ENCODE data around the gene LSM10. TPM values are rescaled to one million over a fixed set of nuclear protein-coding genes. Genes with fewer than 3 reads are reported as not detected.

Gene LSM10
- total RNA-seq, 1 donor from 2014 or later, result 62.7 TPM

DNA sequence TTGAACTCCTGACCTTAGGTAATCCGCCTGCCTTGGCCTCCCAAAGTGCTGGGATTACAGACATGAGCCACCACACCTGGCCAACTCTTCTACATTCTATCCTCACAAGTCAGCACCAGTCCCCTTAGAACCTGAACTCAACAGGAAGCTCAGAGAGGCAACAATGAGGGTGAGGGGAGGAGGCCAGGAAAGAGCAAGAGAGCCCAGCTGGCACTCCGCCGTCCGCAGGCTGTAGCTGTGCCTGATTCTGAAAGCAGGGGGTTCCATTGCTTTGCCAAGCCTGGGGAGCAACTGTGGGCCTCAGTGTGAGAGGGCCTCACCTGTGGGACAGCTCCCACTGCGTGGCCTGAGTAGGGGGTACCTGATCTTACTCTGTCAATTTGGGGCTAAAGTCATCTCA lies 30.6 kb downstream of the LSM10 start:
- ATAC-seq (ENCODE audit: low read depth), result no peak
- intact Hi-C loops (cut with micrococcal nuclease), result no loop called here
- H3K4me1 Mint-ChIP-seq, result peaks cover 62% of the 10 kb centered on the region
- TF ChIP-seq, protein P1, sequence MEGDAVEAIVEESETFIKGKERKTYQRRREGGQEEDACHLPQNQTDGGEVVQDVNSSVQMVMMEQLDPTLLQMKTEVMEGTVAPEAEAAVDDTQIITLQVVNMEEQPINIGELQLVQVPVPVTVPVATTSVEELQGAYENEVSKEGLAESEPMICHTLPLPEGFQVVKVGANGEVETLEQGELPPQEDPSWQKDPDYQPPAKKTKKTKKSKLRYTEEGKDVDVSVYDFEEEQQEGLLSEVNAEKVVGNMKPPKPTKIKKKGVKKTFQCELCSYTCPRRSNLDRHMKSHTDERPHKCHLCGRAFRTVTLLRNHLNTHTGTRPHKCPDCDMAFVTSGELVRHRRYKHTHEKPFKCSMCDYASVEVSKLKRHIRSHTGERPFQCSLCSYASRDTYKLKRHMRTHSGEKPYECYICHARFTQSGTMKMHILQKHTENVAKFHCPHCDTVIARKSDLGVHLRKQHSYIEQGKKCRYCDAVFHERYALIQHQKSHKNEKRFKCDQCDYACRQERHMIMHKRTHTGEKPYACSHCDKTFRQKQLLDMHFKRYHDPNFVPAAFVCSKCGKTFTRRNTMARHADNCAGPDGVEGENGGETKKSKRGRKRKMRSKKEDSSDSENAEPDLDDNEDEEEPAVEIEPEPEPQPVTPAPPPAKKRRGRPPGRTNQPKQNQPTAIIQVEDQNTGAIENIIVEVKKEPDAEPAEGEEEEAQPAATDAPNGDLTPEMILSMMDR (IDR thresholded peaks at IDR 0.05), result no peak
- H3K27me3 Mint-ChIP-seq, result no peaks in the 10 kb centered on the region
- no peaks in the 10 kb centered on the region for H3K9me3 Mint-ChIP-seq
- H3K36me3 Mint-ChIP-seq (ENCODE audit: low read depth), result peaks cover 38% of the 10 kb centered on the region
- ChIA-PET CTCF (interaction anchor here (0.7 to 3.7 kb wide), 8 partner anchors 7 to 55 kb away, joined by 3 to 29 read pairs (median 6); no protein-coding TSS in a partner anchor), POLR2A (interaction anchor here (0.6 to 4.0 kb wide), 2 partner anchors 20 to 130 kb away, joined by 5 to 34 read pairs; no protein-coding TSS in a partner anchor)
- no peak overlapping the region for H3K4me3 Mint-ChIP-seq
- H3K27ac Mint-ChIP-seq, result peak overlapping the region; percentile 66
- DNase-seq, result no peak

DNA sequence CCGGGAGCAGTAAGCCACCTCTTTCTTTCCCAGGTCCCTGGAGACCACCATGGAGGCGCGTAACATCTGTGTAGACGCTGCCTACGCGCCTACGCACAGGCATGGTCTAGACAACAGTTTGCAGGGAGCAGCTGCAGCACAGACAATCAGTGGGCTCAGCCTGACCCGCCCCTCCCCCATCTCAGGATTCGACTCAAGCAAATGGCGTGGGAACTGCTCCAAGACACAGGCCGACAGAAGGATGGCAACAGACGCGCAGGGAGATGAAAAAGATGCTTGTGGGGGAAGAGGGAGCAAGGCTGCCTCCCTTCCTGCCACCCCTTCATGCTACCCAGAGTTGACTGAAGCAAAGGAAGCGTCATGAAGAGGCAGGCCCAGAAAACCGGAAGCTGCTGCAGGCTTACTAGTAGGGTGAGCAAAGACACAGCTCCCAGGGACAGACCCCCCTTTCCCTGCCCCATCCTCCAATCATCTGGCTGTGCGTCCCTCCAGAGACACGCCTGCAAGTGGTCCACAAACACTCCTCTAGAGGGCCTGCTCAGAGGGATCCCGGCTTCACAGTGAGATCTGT lies 31.5 kb downstream of the LSM10 start:
- Mint-ChIP-seq H3K9me3 (no peaks in the 10 kb centered on the region), H3K36me3 (ENCODE audit: low read depth) (peaks cover 47% of the 10 kb centered on the region), H3K4me1 (peaks cover 54% of the 10 kb centered on the region), H3K27me3 (no peaks in the 10 kb centered on the region), H3K4me3 (no peak overlapping the region), H3K27ac (peak overlapping the region; percentile 66)
- CTCF ChIA-PET, result interaction anchor here (1.1 to 3.7 kb wide), 6 partner anchors 17 to 56 kb away, joined by 3 to 29 read pairs (median 4); no protein-coding TSS in a partner anchor
- intact Hi-C loops (cut with micrococcal nuclease), result no loop called here
- ATAC-seq (ENCODE audit: low read depth) (peak; percentile 52), DNase-seq (no peak)
- POLR2A ChIA-PET, result interaction anchor here (0.6 to 4.0 kb wide), 5 partner anchors 19 to 129 kb away, joined by 3 to 34 read pairs (median 5); partner anchors contain the start of genes LSM10 and STK40
- TF ChIP-seq, protein P1 (IDR thresholded peaks at IDR 0.05), result no peak

DNA sequence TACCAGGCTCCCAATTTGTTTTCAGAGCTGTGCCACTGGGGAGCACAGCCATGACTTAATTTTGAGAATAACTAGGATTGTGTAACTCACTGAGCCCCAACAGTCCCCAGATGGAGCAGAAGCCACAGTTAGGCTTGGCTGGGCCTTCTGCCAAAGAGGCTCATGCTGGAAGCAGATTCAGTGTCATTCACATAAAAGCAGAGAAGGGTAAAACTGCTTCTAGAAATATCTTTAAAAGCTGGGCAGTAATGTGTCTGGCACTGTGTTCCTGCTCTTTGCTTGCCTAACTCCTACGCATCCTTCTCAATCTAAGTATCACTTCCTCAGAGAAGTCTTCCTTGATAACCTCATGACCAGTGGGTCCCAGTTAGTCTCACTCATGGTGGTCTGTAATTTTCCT lies 32.3 kb downstream of the LSM10 start:
- ChIA-PET POLR2A (interaction anchor here (0.6 to 2.9 kb wide), 2 partner anchors 32 to 264 kb away, joined by 3 to 9 read pairs; partner anchors contain the start of gene LSM10), CTCF (interaction anchor here (1.2 kb wide), 1 partner anchor 20 kb away, joined by 3 read pairs; no protein-coding TSS in a partner anchor)
- ATAC-seq (ENCODE audit: low read depth) (no peak), DNase-seq (no peak)
- Mint-ChIP-seq H3K27ac (peak overlapping the region; percentile 66), H3K36me3 (ENCODE audit: low read depth) (peaks cover 54% of the 10 kb centered on the region), H3K9me3 (no peaks in the 10 kb centered on the region), H3K27me3 (no peaks in the 10 kb centered on the region), H3K4me3 (no peak overlapping the region), H3K4me1 (peaks cover 48% of the 10 kb centered on the region)
- intact Hi-C loops (cut with micrococcal nuclease), result no loop called here
- TF ChIP-seq, protein P1 (IDR thresholded peaks at IDR 0.05), result no peak

DNA sequence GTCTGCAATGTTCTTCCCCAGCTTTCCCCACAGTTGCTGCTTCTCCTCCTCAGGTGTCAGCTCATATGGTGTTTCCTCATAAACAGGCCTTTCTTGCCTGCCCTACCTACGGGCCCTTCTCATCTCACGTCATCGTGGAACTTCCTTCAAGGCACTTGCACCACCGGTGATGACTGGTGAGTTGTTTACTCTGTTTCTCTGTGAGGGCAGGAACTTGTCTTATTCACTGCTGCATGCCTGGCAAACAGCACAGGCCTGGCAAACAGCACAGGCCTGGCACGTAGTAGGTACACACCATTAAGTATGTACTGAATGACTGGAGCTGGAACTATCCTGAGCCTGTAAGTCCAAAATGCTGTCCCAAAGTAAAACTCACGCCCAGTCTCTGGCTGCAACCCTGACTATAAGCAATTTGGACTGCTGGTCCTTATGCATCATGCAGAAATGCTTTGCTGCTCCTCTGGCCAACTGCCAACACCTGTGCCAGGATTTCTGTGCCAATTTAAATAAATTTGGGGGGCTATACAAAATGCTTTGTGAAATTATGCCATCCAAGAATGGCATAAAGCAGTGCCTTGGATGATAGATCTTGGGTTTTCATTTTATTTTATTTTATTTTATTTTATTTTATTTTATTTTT lies 37.7 kb downstream of the LSM10 start:
- Mint-ChIP-seq H3K36me3 (ENCODE audit: low read depth) (peaks cover 77% of the 10 kb centered on the region), H3K9me3 (no peaks in the 10 kb centered on the region), H3K4me1 (peaks cover 21% of the 10 kb centered on the region), H3K27me3 (no peaks in the 10 kb centered on the region), H3K4me3 (peak overlapping the region; percentile 63), H3K27ac (peak overlapping the region; percentile 90)
- peak; percentile 68 for ATAC-seq (ENCODE audit: low read depth)
- CTCF ChIA-PET, result interaction anchor here (0.7 to 2.3 kb wide), 3 partner anchors 8 to 210 kb away, joined by 3 to 11 read pairs (median 5); partner anchors contain the start of gene TRAPPC3
- intact Hi-C loops (cut with micrococcal nuclease), result no loop called here
- TF ChIP-seq, protein P1 (IDR thresholded peaks at IDR 0.05), result no peak
- no peak for DNase-seq
- POLR2A ChIA-PET, result interaction anchor here (0.6 to 2.2 kb wide), 5 partner anchors 9 to 212 kb away, joined by 4 to 9 read pairs (median 4); partner anchors contain the start of genes LSM10 and STK40

DNA sequence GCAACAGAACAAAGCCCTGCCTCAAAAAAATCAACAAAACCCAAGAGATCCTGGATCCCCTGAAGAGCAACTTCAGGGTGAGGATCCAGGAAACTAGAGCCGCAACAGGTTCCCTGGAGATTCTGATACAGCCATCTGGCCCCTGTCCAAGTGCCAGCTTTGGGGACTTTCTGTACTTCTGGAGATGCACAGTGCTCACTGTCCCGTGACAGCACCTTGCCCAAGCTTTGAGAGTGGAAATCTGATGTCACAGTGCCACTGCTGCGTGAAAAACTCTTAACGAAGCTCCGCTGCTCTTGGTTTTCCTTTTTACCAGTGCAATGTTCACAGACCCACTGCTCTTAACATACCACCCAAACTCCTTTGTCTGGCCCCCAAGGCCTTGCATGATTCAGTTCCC lies 38.3 kb downstream of the LSM10 start:
- CTCF ChIA-PET, result interaction anchor here (0.7 to 2.3 kb wide), 3 partner anchors 9 to 210 kb away, joined by 3 to 11 read pairs (median 5); partner anchors contain the start of gene TRAPPC3
- Mint-ChIP-seq H3K4me1 (peaks cover 20% of the 10 kb centered on the region), H3K36me3 (ENCODE audit: low read depth) (peaks cover 83% of the 10 kb centered on the region), H3K27ac (peak overlapping the region; percentile 90), H3K27me3 (no peaks in the 10 kb centered on the region), H3K9me3 (no peaks in the 10 kb centered on the region), H3K4me3 (peak overlapping the region; percentile 63)
- POLR2A ChIA-PET, result interaction anchor here (0.6 to 2.2 kb wide), 5 partner anchors 9 to 211 kb away, joined by 4 to 9 read pairs (median 4); partner anchors contain the start of genes LSM10 and STK40
- TF ChIP-seq, protein P1 (IDR thresholded peaks at IDR 0.05), result no peak
- intact Hi-C loops (cut with micrococcal nuclease), result no loop called here
- ATAC-seq (ENCODE audit: low read depth) (peak; percentile 82), DNase-seq (no peak)

Data from activated B cell treated with CpG ODN at 0.5 μM for 24 hours (primary cell).